ENCODE results near the gene PLA2G3. TPM values are rescaled to one million over a fixed set of nuclear protein-coding genes. Genes with fewer than 3 reads are reported as not detected.
A peak's percentile ranks its signal among the peaks of the same experiment; 100 is the strongest.

The PLA2G3 gene
- total and polyA plus RNA-seq, 2 of the 8 experiments (the other 6 are each of a cell fraction or from before 2014, with no cell fraction given): 18.1 to 25.9 TPM

- Histone ChIP-seq H3K4me2 (ENCODE audit: insufficient read depth in 1 of 2, low read depth in 2 of 2, low read length in 2 of 2) (no peak overlapping the region), H2AK5ac (ENCODE audit: low read depth, low read length) (no peak overlapping the region), H3K14ac (ENCODE audit: insufficient read length) (no peak overlapping the region), H2BK12ac (ENCODE audit: low read depth, low read length) (no peak overlapping the region), H2BK15ac (ENCODE audit: low read length) (no peak overlapping the region), H3K18ac (ENCODE audit: extremely low read depth, low read length) (no peak overlapping the region), H2BK20ac (ENCODE audit: low read length) (no peak overlapping the region), H3K79me2 (ENCODE audit: control insufficient read depth in 1 of 2, insufficient read depth in 2 of 2, low read length in 2 of 2) (no peaks in the 10 kb centered on the region), H4K20me1 (replicated peaks in 1 of 2; ENCODE audit: control insufficient read depth in 1 of 2, insufficient read depth in 2 of 2, low read length in 2 of 2) (no peaks in the 10 kb centered on the region), H3K56ac (replicated peaks; ENCODE audit: insufficient read length, low read depth, low read length) (no peak overlapping the region), H4K8ac (ENCODE audit: extremely low read depth, insufficient read depth, low read length) (no peak overlapping the region), H3K4ac (replicated peaks; ENCODE audit: insufficient read length, low read depth, low read length) (no peak overlapping the region), H3K4me3 (ENCODE audit: extremely low read depth in 1 of 4, insufficient read depth in 2 of 4, low read depth in 3 of 4, low read length in 4 of 4) (no peak overlapping the region), H3K23me2 (ENCODE audit: low read depth, low read length) (0 out of 2 replicates have a peak, but pooled peaks cover 1% of the 10 kb centered on the region), H4K91ac (replicated peaks; ENCODE audit: insufficient read length, low read length) (no peak overlapping the region), H2BK120ac (replicated peaks; ENCODE audit: low read depth, low read length) (no peak overlapping the region), H3K9ac (replicated peaks in 1 of 4; ENCODE audit: extremely low read depth in 1 of 4, low read depth in 3 of 4, low read length in 3 of 4) (no peak overlapping the region), H2BK5ac (ENCODE audit: low read depth, low read length) (no peak overlapping the region), H3K4me1 (replicated peaks in 1 of 4; ENCODE audit: control insufficient read depth in 3 of 4, insufficient read depth in 4 of 4, low read length in 3 of 4) (no peaks in the 10 kb centered on the region), H4K5ac (ENCODE audit: insufficient read length, low read depth, low read length) (no peak overlapping the region), H3K27ac (ENCODE audit: low read depth, low read length) (no peak overlapping the region), H3K36me3 (ENCODE audit: control insufficient read depth in 2 of 4, insufficient read depth in 4 of 4, low read length in 3 of 4) (no peaks in the 10 kb centered on the region), H3K27me3 (replicated peaks in 1 of 4; ENCODE audit: control insufficient read depth in 3 of 4, extremely low read depth in 1 of 4, insufficient read depth in 3 of 4, low read length in 3 of 4) (peaks cover 0 to 25% (median 7%) of the 10 kb centered on the region in 4 experiments; a peak in 6 of 7 replicates), H3K9me3 (ENCODE audit: insufficient read depth in 2 of 2, low read depth in 1 of 2, low read length in 1 of 2) (no peaks in the 10 kb centered on the region), H2AFZ (ENCODE audit: low read length) (no peak overlapping the region), H3K23ac (ENCODE audit: insufficient read length) (no peak overlapping the region), H3K79me1 (ENCODE audit: low read depth, low read length) (no peaks in the 10 kb centered on the region)
- ChIA-PET POLR2A (ENCODE audit: partially characterized antibody) (interaction anchor here (0.9 kb wide), 1 partner anchor 187 kb away, joined by 3 read pairs; the partner anchor contains the start of gene MORC2), CTCF (ENCODE audit: partially characterized antibody) (interaction anchor here (0.6 to 1.4 kb wide), 6 partner anchors 9 to 401 kb away, joined by 3 to 4 read pairs (median 4); no protein-coding TSS in a partner anchor)
- DNase-seq (ENCODE audit: low read depth in 1 of 2, low spot score in 2 of 2): no peak
- FAIRE-seq: peak; percentile 19
- WGBS, 2 experiments (ENCODE audit: extremely low coverage in 1 of 2, insufficient coverage in 1 of 2, insufficient read length in 1 of 2, insufficient replicate concordance in 2 of 2, low coverage in 1 of 2, low lambda C conversion rate in 2 of 2, missing lambda C conversion rate in 1 of 2): 57% methylated on average over 3 of the region's 3 CpGs; no CpG with 5 or more reads in 1 of the 2 experiments
- TF ChIP-seq E2F6 (IDR thresholded peaks at IDR 0.05): no peak
- TF ChIP-seq ZNF274 (IDR thresholded peaks at IDR 0.05; ENCODE audit: borderline replicate concordance, extremely low read depth, low read length): no peak
- TF ChIP-seq CTBP2 (IDR thresholded peaks at IDR 0.05; ENCODE audit: borderline replicate concordance, insufficient read depth, insufficient read length, low read length): no peak
- no peak for TF ChIP-seq NANOG (IDR thresholded peaks at IDR 0.05; ENCODE audit: insufficient read depth, low read depth, low read length, poor library complexity, severe bottlenecking)
- TF ChIP-seq SIN3A (conservative IDR thresholded peaks at IDR 0.05 in 1 of 2, IDR thresholded peaks at IDR 0.05 in 1 of 2; ENCODE audit: low read depth in 1 of 2, low read length in 2 of 2): no peak
- TF ChIP-seq USF2 (IDR thresholded peaks at IDR 0.05; ENCODE audit: low read length): no peak
- no peak for TF ChIP-seq SRF (IDR thresholded peaks at IDR 0.05; ENCODE audit: low read depth, low read length)
Observed at GRCh38 chr22:31155422-31155821, 15.1 kb upstream of the PLA2G3 start.

Measured in H1 (cell line).